ENCODE data around the gene TYMP. TPM values are rescaled to one million over a fixed set of nuclear protein-coding genes. Genes with fewer than 3 reads are reported as not detected.

Gene TYMP
- total RNA-seq = 82.0 TPM

- H3K4me1 ChIP-seq = peaks cover 48% of the 10 kb centered on the region
- H3K36me3 ChIP-seq = no peaks in the 10 kb centered on the region
- TF ChIP-seq POLR2A (IDR thresholded peaks at IDR 0.05) (peak in 1 of 2 donors; percentile 48), CTCF (IDR thresholded peaks at IDR 0.05) (no peak), POLR2AphosphoS5 (IDR thresholded peaks at IDR 0.05; ENCODE audit: insufficient read depth in 1 of 2, low read depth in 1 of 2) (peak in 1 of 2 donors; percentile 7)
- no peaks in the 10 kb centered on the region for H3K9me3 ChIP-seq
- no peak for DNase-seq (ENCODE audit: extremely low spot score in 2 of 2)
- H3K27me3 ChIP-seq = no peaks in the 10 kb centered on the region
- H3K4me3 ChIP-seq = peak within 1 kb of the TSS; percentile 58 to 60
- intact Hi-C loops (cut with DNase I) = loop anchor here (5.0 to 10.0 kb wide), 2 partner anchors 52 to 265 kb away; partner anchors contain the start of genes CHKB and MAPK12
- H3K27ac ChIP-seq = peak within 1 kb of the TSS; percentile 96
Observed at GRCh38 chr22:50529897-50530579, at the start of gene TYMP. Gene TYMP, minus strand, starts transcription at chr22:50530012. Its CDS starts 303 bp downstream, at chr22:50529709.

- no peak overlapping the region for H3K4me3 ChIP-seq
- H3K4me1 ChIP-seq = peaks cover 26% of the 10 kb centered on the region
- TF ChIP-seq CTCF (IDR thresholded peaks at IDR 0.05) = no peak
- no peak for TF ChIP-seq POLR2AphosphoS5 (IDR thresholded peaks at IDR 0.05; ENCODE audit: insufficient read depth in 1 of 2, low read depth in 1 of 2)
- TF ChIP-seq POLR2A (IDR thresholded peaks at IDR 0.05) = no peak
- no peak overlapping the region for H3K27ac ChIP-seq
- no peaks in the 10 kb centered on the region for H3K36me3 ChIP-seq
- H3K9me3 ChIP-seq = no peaks in the 10 kb centered on the region
- intact Hi-C loops (cut with DNase I) = no loop called here
- H3K27me3 ChIP-seq = no peaks in the 10 kb centered on the region
- no peak for DNase-seq (ENCODE audit: extremely low spot score in 2 of 2)
Observed at GRCh38 chr22:50578776-50579310, 49.0 kb upstream of the TYMP start.

GRCh38 chr22:50577987-50578775, 48.4 kb upstream of the TYMP start, which contains the start of gene CPT1B:
Gene CPT1B, minus strand, starts transcription at chr22:50578427. Its CDS starts 512 bp downstream, at chr22:50577915.
- Histone ChIP-seq H3K27me3 (no peaks in the 10 kb centered on the region), H3K4me3 (no peak within 1 kb of the TSS), H3K36me3 (no peaks in the 10 kb centered on the region), H3K27ac (no peak within 1 kb of the TSS), H3K4me1 (peaks cover 19% of the 10 kb centered on the region), H3K9me3 (no peaks in the 10 kb centered on the region)
- DNase-seq (ENCODE audit: extremely low spot score in 2 of 2) = no peak
- intact Hi-C loops (cut with DNase I) = no loop called here
- TF ChIP-seq POLR2A (IDR thresholded peaks at IDR 0.05) (no peak), CTCF (IDR thresholded peaks at IDR 0.05) (no peak), POLR2AphosphoS5 (IDR thresholded peaks at IDR 0.05; ENCODE audit: insufficient read depth in 1 of 2, low read depth in 1 of 2) (no peak)

GRCh38 chr22:50577697-50577986, 47.8 kb upstream of the TYMP start:
- Histone ChIP-seq H3K9me3 (no peaks in the 10 kb centered on the region), H3K36me3 (no peaks in the 10 kb centered on the region), H3K4me3 (no peak overlapping the region), H3K27ac (no peak overlapping the region), H3K4me1 (peaks cover 18% of the 10 kb centered on the region), H3K27me3 (no peaks in the 10 kb centered on the region)
- intact Hi-C loops (cut with DNase I) = no loop called here
- no peak for DNase-seq (ENCODE audit: extremely low spot score in 2 of 2)
- TF ChIP-seq POLR2A (IDR thresholded peaks at IDR 0.05) (no peak), CTCF (IDR thresholded peaks at IDR 0.05) (no peak), POLR2AphosphoS5 (IDR thresholded peaks at IDR 0.05; ENCODE audit: insufficient read depth in 1 of 2, low read depth in 1 of 2) (no peak)
